ENCODE measurements around the gene COL4A2. TPM values are rescaled to one million over a fixed set of nuclear protein-coding genes. Genes with fewer than 3 reads are reported as not detected.

The COL4A2 gene
- total and polyA plus RNA-seq, 4 donors, result 8.0 to 45.2 (median 40.3) TPM

DNA sequence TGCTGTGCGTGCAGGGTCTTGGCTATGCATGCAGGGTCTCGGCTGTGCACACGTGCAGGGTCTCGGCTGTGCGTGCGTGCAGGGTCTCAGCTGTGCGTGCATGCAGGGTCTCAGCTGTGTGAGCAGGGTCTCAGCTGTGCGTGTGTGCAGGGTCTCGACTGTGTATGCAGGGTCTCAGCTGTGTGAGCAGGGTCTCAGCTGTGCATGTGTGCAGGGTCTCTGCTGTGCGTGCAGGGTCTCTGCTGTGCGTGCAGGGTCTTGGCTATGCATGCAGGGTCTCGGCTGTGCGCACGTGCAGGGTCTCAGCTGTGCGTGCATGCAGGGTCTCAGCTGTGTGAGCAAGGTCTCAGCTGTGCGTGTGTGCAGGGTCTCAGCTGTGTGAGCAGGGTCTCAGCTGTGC lies 212.0 kb downstream of the COL4A2 start:
- Histone ChIP-seq H3K9me3 (ENCODE audit: control insufficient read depth in 4 of 4, low read length in 3 of 4) (no peaks in the 10 kb centered on the region), H3K9ac (ENCODE audit: low read depth in 1 of 2, low read length in 2 of 2) (no peak overlapping the region), H3K4me1 (ENCODE audit: control insufficient read depth in 4 of 4, insufficient read depth in 4 of 4, low read length in 3 of 4) (peaks cover 13 to 40% (median 36%) of the 10 kb centered on the region in 4 donors), H3K27ac (ENCODE audit: low read depth in 1 of 2, low read length in 2 of 2) (no peak overlapping the region), H3K4me3 (ENCODE audit: low read depth in 1 of 3, low read length in 3 of 3) (no peak overlapping the region), H3K27me3 (ENCODE audit: control insufficient read depth in 4 of 4, insufficient read depth in 4 of 4, low read length in 3 of 4) (no peaks in the 10 kb centered on the region), H3K36me3 (ENCODE audit: control insufficient read depth in 4 of 4, insufficient read depth in 3 of 4, low read depth in 1 of 4, low read length in 3 of 4) (peaks cover 0 to 7% (median 0%) of the 10 kb centered on the region in 4 donors)
- no peak for DNase-seq (ENCODE audit: low spot score)
- TF ChIP-seq, protein P1, sequence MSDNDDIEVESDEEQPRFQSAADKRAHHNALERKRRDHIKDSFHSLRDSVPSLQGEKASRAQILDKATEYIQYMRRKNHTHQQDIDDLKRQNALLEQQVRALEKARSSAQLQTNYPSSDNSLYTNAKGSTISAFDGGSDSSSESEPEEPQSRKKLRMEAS (IDR thresholded peaks at IDR 0.05), result no peak
- WGBS, result 91% methylated on average over 16 of the region's 16 CpGs

DNA sequence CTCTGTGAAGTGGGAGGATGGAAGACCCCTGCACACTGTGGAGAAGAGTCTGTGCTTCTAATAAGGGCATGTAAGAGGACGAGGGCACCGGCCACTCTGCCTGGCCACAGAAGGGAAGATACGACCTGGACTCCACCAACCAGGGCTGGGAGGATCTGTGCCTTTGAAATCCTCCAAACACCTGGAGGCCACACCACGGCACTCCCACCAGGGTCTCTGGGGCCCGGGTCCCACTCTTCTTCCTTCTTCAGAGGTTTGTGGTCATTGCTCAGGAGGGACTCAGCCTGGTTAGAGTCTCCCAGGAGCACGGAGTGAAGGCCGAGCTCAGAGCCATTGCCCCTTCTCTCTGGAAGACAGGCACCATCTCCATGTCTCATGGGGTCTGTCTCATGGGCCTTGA lies 212.4 kb downstream of the COL4A2 start:
- TF ChIP-seq, protein P2, sequence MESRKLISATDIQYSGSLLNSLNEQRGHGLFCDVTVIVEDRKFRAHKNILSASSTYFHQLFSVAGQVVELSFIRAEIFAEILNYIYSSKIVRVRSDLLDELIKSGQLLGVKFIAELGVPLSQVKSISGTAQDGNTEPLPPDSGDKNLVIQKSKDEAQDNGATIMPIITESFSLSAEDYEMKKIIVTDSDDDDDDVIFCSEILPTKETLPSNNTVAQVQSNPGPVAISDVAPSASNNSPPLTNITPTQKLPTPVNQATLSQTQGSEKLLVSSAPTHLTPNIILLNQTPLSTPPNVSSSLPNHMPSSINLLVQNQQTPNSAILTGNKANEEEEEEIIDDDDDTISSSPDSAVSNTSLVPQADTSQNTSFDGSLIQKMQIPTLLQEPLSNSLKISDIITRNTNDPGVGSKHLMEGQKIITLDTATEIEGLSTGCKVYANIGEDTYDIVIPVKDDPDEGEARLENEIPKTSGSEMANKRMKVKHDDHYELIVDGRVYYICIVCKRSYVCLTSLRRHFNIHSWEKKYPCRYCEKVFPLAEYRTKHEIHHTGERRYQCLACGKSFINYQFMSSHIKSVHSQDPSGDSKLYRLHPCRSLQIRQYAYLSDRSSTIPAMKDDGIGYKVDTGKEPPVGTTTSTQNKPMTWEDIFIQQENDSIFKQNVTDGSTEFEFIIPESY (IDR thresholded peaks at IDR 0.05), result no peak
- no peak for TF ChIP-seq SP1 (IDR thresholded peaks at IDR 0.05)
- TF ChIP-seq TAF1 (conservative IDR thresholded peaks at IDR 0.05), result no peak
- no peak for TF ChIP-seq EGR1 (IDR thresholded peaks at IDR 0.05; ENCODE audit: low read depth in 2 of 2)
- no peak for TF ChIP-seq HNF4G (IDR thresholded peaks at IDR 0.05)
- TF ChIP-seq, protein P1 (IDR thresholded peaks at IDR 0.05), result no peak
- no peak for TF ChIP-seq NR2F2 (IDR thresholded peaks at IDR 0.05)
- TF ChIP-seq GABPA (IDR thresholded peaks at IDR 0.05 in 1 of 2, conservative IDR thresholded peaks at IDR 0.05 in 1 of 2), result no peak
- TF ChIP-seq RAD21 (IDR thresholded peaks at IDR 0.05), result no peak
- no peak for TF ChIP-seq FOXA2 (IDR thresholded peaks at IDR 0.05)
- no peak for TF ChIP-seq JUND (IDR thresholded peaks at IDR 0.05)
- TF ChIP-seq, protein P3, sequence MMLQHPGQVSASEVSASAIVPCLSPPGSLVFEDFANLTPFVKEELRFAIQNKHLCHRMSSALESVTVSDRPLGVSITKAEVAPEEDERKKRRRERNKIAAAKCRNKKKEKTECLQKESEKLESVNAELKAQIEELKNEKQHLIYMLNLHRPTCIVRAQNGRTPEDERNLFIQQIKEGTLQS (IDR thresholded peaks at IDR 0.05), result no peak
- Histone ChIP-seq H3K4me3 (ENCODE audit: low read depth in 1 of 3, low read length in 3 of 3) (no peak overlapping the region), H3K9me3 (ENCODE audit: control insufficient read depth in 4 of 4, low read length in 3 of 4) (no peaks in the 10 kb centered on the region), H3K27ac (ENCODE audit: low read depth in 1 of 2, low read length in 2 of 2) (peak overlapping the region in 1 of 2 donors; percentile 21), H3K9ac (ENCODE audit: low read depth in 1 of 2, low read length in 2 of 2) (no peak overlapping the region), H3K36me3 (ENCODE audit: control insufficient read depth in 4 of 4, insufficient read depth in 3 of 4, low read depth in 1 of 4, low read length in 3 of 4) (peaks cover 0 to 7% (median 0%) of the 10 kb centered on the region in 4 donors), H3K27me3 (ENCODE audit: control insufficient read depth in 4 of 4, insufficient read depth in 4 of 4, low read length in 3 of 4) (no peaks in the 10 kb centered on the region), H3K4me1 (ENCODE audit: control insufficient read depth in 4 of 4, insufficient read depth in 4 of 4, low read length in 3 of 4) (peaks cover 14 to 45% (median 40%) of the 10 kb centered on the region in 4 donors)
- 93% methylated on average over 7 of the region's 7 CpGs for WGBS
- DNase-seq (ENCODE audit: low spot score), result no peak

DNA sequence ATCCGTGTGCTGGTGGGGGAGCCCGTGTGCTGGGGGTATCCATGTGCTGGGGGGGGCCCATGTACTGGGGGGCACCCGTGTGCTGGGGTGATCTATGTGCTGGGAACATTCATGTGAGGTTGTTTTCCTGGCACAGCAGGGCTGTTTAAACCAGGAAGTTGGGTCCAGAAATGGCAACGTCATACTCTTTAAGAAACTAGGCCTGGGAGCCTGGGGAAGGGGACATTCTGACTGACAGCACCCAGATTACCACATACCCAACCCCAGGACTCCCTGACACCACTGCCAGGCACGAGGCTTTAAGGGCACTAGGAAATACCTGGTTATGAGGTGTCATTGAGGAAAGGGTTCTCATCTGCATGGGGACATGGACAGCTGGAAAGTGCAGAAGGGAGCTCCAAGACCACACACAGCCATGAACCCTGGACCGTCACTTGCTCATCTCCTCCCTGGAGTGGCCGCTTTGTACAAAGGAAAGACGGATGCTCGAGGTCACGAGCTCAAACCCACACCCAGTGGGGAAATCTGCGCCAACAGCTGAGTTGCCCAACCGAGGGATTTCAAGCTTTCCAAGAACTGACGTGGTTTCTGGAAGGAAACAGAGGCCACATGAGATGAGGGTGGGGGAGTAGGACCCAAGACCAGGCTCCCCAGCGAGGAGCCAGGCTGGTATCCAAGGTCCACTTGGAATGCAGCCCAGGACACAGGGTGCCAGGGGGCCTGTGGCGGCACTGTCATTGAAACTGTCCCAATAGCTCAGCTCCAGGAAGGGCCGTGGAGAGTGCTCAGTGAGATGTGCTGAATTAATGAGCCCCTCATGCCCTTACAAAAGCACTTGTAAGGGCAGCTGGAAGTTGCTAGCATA lies 213.6 kb downstream of the COL4A2 start:
- peaks cover 20 to 55% (median 49%) of the 10 kb centered on the region in 4 donors for H3K4me1 ChIP-seq (ENCODE audit: control insufficient read depth in 4 of 4, insufficient read depth in 4 of 4, low read length in 3 of 4)
- H3K9me3 ChIP-seq (ENCODE audit: control insufficient read depth in 4 of 4, low read length in 3 of 4), result no peaks in the 10 kb centered on the region
- peak overlapping the region; percentile 78 for H3K27ac ChIP-seq (ENCODE audit: low read depth in 1 of 2, low read length in 2 of 2)
- no peak overlapping the region for H3K9ac ChIP-seq (ENCODE audit: low read depth in 1 of 2, low read length in 2 of 2)
- 25% methylated on average over 16 of the region's 16 CpGs for WGBS
- H3K4me3 ChIP-seq (ENCODE audit: low read depth in 1 of 3, low read length in 3 of 3), result no peak overlapping the region
- H3K27me3 ChIP-seq (ENCODE audit: control insufficient read depth in 4 of 4, insufficient read depth in 4 of 4, low read length in 3 of 4), result no peaks in the 10 kb centered on the region
- no peak for DNase-seq (ENCODE audit: low spot score)
- peaks cover 0 to 7% (median 0%) of the 10 kb centered on the region in 4 donors for H3K36me3 ChIP-seq (ENCODE audit: control insufficient read depth in 4 of 4, insufficient read depth in 3 of 4, low read depth in 1 of 4, low read length in 3 of 4)
- TF ChIP-seq, protein P2 (IDR thresholded peaks at IDR 0.05), result no peak
- TF ChIP-seq FOXA1 (IDR thresholded peaks at IDR 0.05) (peak; percentile 63), EGR1 (IDR thresholded peaks at IDR 0.05; ENCODE audit: low read depth in 2 of 2) (peak in 1 of 2 donors; percentile 78), YY1 (IDR thresholded peaks at IDR 0.05) (peak; percentile 79), GABPA (IDR thresholded peaks at IDR 0.05 in 1 of 2, conservative IDR thresholded peaks at IDR 0.05 in 1 of 2) (peak in 1 of 2 donors; percentile 67), HNF4A (conservative IDR thresholded peaks at IDR 0.05) (peak; percentile 95 to 96), NR2F2 (IDR thresholded peaks at IDR 0.05) (peak; percentile 88), HNF4G (IDR thresholded peaks at IDR 0.05) (peak; percentile 96), RAD21 (IDR thresholded peaks at IDR 0.05) (peak; percentile 54 to 68), TAF1 (conservative IDR thresholded peaks at IDR 0.05) (no peak), SP1 (IDR thresholded peaks at IDR 0.05) (peak; percentile 97), FOXA2 (IDR thresholded peaks at IDR 0.05) (peak; percentile 55), JUND (IDR thresholded peaks at IDR 0.05) (peak; percentile 69 to 91)
- TF ChIP-seq, protein P4, sequence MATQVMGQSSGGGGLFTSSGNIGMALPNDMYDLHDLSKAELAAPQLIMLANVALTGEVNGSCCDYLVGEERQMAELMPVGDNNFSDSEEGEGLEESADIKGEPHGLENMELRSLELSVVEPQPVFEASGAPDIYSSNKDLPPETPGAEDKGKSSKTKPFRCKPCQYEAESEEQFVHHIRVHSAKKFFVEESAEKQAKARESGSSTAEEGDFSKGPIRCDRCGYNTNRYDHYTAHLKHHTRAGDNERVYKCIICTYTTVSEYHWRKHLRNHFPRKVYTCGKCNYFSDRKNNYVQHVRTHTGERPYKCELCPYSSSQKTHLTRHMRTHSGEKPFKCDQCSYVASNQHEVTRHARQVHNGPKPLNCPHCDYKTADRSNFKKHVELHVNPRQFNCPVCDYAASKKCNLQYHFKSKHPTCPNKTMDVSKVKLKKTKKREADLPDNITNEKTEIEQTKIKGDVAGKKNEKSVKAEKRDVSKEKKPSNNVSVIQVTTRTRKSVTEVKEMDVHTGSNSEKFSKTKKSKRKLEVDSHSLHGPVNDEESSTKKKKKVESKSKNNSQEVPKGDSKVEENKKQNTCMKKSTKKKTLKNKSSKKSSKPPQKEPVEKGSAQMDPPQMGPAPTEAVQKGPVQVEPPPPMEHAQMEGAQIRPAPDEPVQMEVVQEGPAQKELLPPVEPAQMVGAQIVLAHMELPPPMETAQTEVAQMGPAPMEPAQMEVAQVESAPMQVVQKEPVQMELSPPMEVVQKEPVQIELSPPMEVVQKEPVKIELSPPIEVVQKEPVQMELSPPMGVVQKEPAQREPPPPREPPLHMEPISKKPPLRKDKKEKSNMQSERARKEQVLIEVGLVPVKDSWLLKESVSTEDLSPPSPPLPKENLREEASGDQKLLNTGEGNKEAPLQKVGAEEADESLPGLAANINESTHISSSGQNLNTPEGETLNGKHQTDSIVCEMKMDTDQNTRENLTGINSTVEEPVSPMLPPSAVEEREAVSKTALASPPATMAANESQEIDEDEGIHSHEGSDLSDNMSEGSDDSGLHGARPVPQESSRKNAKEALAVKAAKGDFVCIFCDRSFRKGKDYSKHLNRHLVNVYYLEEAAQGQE (IDR thresholded peaks at IDR 0.05), result peak; percentile 83
- TF ChIP-seq, protein P1 (IDR thresholded peaks at IDR 0.05), result peak; percentile 90

Data from liver (tissue), 9 donors.